ENCODE data around the gene ZNF619.

- TF ChIP-seq CTCF (conservative IDR thresholded peaks at IDR 0.05) (no peak), EZH2 (IDR thresholded peaks at IDR 0.05; ENCODE audit: low read depth) (no peak)
Measured at GRCh38 chr3:40516201-40516600, 39.3 kb downstream of the ZNF619 start.
